ENCODE data around the gene AMZ1.

AMZ1 gene

DNA sequence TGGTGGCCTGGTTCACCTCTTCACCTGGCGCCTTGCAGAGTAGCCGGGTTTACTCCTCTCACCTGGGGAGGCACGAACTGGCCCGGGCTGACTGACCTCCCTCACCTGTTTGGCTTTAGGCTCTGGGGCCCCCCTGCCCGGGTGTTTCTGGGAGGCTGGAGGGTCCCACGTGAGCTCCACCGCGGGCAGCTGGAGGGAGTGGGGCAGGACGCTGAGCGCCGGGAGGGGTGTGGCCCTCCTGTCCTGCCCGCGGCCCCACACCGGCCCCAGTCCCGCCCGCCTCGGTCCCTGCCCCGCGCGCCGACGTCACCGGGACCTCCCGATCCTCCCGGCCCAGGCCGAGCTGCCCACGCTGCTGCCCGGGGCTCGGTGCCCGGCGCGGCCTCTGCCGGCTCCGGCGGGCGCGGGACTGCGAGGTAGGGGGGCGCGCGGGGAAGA is at the start of gene AMZ1:
TSS of gene AMZ1 (plus strand) at position 322 of the 438 bp plus-strand sequence. CDS start 12,250 bp downstream, outside the sequence.
- no peak for DNase-seq (ENCODE audit: low read depth in 3 of 3, low spot score in 1 of 3)

DNA sequence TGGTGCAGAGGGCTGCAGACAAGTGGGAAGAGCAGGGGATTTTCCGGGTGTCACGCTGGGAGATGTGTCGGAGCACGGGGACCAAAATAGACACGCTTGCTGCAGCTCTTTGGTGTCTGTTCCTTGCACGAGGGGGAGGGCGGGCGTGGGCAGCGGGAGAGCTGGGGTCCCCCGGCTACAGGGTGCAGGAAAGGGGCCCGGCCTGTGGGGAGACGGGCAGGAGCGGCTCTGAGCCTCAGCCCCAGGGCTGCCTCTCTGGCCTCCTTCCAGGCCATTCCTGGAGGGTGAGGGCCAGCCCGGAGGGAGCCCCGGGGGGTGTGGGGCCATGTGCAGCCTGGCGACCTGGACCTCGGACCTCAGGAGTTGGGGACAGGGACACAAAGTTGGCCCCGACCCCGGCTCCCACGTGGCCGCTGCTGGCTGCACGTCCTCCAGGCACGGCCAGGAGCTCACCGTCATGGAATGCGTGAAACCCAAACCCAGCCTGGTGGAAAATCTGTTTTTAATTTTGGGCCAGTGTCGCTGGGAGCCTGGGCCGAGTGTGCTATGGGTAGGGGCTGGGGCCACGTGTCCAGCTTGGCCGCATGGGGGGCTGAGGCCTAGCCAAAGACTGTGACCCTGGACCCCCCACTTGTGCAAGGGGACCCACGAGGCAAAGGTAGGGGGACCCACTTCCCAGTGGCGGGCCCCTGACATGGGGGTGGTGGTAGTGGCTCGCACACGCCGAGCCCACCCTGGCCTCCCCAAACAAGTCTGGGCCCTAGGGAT is 49.6 kb upstream of the AMZ1 start:
- DNase-seq (ENCODE audit: low read depth in 3 of 3, low spot score in 1 of 3): no peak

DNA sequence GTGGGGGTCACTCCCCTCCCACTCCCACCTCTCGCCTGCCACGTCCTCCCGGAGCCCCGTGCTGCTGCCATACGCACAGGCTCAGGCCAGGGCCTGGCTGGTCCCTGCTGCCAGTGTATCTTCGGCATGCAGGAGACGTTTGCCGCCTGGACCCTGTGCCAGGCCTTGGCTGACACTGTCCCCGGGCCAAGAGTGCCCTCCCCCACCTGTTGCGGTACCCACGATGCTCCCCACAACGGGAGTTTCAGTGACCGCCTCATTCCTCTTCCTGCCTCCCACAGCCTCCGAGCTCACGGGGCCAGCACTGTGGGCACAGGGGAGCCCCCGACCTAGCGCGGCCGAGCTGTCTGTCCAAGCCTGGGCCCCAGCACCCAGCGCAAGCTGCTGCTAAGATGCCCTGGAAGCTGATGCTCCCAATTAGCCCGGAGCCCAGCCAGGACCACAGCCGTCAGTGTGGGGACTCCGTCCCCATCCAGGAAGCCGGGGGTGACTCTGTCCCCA is 48.8 kb upstream of the AMZ1 start:
- no peak for DNase-seq (ENCODE audit: low read depth in 3 of 3, low spot score in 1 of 3)

- no peak for DNase-seq (ENCODE audit: low read depth in 3 of 3, low spot score in 1 of 3)
These were observed 48.1 kb upstream of the AMZ1 start for GRCh38 chr7:2639695-2640481.

- no peak for DNase-seq (ENCODE audit: low read depth in 3 of 3, low spot score in 1 of 3)
These were observed 47.5 kb upstream of the AMZ1 start for GRCh38 chr7:2640482-2640830.

DNA sequence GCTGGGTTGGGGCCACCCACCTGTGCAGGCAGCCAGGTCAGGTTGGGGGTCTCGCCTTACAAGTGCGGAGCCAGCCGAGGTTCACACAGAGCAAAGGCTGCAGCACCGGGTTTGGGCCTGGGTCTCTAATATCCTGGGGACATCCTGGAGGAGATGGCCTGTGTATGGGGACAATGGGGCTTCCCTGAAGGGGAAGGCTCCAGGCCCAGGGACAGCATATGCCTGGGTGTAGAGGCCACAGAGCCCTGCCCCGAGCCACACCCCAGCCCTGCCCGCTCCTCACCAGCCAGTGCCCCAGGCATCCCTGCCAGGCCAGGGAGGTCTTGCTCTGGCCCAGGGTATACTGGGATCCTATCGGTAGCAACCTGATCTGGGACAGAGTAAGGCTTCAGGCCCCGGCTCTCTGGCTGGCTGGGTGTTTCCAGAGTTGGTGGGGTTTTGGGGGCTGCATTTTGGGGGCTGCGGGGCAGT is 47.1 kb upstream of the AMZ1 start:
- no peak for DNase-seq (ENCODE audit: low read depth in 3 of 3, low spot score in 1 of 3)

DNA sequence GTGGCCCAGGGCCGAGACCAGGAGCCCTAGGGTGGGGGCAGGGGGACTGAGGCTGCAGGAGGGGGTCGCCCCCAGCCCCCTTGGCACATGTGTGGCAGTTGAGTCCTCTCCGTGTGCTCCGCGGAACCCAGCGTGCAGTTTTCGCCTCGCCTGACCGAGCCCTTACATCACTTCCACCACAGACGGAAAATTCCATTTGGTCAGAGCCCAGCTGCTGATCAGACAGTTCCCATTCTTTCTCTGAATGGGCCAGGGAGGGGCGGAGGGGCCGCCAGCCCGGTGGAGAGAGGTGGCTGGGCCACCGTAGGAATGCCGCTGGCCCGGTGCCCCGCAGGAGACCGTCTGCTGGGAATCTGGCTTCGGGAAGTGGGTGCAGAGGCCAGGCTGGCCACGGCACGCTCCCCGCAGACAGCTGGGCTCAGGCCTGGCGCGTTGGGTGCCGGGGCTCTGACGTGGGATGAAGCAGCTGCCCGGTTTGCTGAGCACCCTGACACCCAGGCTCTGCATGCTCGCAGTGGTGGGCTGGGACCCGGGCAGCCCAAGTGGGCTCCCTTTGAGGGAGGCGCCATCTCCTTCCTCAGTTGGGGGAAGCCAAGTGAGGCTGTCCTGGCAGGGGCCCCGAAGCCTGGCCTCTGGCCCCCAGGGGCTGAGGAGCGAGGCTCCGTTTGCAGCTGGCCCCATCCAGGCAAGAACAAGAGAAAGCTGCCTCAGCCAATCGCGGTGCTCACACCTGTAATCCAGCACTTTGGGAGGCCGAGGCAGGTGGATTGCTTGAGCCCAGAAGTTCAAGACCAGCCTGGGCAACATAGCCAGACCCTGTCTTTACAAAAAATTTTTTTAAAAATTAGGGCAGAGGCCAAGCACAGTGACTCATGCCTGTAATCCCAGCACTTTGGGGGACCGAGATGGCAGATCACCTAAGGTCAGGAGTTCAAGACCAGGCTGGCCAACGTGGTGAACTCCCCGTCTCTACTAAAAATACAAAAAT is 46.3 kb upstream of the AMZ1 start:
- no peak for DNase-seq (ENCODE audit: low read depth in 3 of 3, low spot score in 1 of 3)

GRCh38 chr7:2643386-2644219 is 44.4 kb upstream of the AMZ1 start:
- DNase-seq (ENCODE audit: low read depth in 3 of 3, low spot score in 1 of 3): no peak

GRCh38 chr7:2644220-2644561 is 43.8 kb upstream of the AMZ1 start:
- no peak for DNase-seq (ENCODE audit: low read depth in 3 of 3, low spot score in 1 of 3)

DNA sequence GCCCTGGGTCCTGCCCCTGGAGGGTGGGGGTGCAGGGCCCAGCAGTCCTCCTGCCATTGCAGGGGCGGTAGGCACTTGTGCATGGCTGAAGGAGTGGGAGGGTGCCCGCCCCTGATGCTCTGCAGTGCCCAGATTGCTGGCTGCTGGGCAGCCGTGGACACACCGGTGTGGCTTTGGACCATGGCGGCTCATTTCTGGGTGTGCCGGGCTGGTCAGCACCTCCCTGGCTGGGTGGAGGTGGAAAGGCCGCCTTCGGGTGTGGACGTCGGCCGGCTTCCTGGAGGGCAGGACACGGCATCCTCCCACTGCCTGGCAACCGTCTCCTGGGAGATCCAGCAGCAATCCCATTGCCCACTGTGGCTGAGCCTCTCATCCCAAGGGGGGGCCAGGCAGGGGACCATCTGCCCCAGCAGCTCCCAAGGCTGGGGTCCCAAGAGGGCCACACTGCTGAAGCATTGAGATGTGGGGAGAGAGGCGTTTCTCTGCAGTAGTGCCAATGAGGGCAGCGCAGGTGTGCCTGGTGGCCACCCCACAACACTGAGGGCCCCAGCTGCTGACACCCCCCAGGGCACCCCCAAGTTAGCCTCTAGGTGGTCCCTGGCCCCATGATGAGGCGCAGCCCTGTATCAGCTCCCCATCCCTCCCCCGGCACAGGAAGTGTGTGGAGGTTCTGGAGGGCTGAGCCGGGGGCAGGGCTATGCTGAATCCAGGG is 43.3 kb upstream of the AMZ1 start:
- DNase-seq (ENCODE audit: low read depth in 3 of 3, low spot score in 1 of 3): no peak

GRCh38 chr7:2645274-2645868 is 42.6 kb upstream of the AMZ1 start:
- DNase-seq (ENCODE audit: low read depth in 3 of 3, low spot score in 1 of 3): no peak

GRCh38 chr7:2646336-2646679 is 41.7 kb upstream of the AMZ1 start:
- no peak for DNase-seq (ENCODE audit: low read depth in 3 of 3, low spot score in 1 of 3)

DNA sequence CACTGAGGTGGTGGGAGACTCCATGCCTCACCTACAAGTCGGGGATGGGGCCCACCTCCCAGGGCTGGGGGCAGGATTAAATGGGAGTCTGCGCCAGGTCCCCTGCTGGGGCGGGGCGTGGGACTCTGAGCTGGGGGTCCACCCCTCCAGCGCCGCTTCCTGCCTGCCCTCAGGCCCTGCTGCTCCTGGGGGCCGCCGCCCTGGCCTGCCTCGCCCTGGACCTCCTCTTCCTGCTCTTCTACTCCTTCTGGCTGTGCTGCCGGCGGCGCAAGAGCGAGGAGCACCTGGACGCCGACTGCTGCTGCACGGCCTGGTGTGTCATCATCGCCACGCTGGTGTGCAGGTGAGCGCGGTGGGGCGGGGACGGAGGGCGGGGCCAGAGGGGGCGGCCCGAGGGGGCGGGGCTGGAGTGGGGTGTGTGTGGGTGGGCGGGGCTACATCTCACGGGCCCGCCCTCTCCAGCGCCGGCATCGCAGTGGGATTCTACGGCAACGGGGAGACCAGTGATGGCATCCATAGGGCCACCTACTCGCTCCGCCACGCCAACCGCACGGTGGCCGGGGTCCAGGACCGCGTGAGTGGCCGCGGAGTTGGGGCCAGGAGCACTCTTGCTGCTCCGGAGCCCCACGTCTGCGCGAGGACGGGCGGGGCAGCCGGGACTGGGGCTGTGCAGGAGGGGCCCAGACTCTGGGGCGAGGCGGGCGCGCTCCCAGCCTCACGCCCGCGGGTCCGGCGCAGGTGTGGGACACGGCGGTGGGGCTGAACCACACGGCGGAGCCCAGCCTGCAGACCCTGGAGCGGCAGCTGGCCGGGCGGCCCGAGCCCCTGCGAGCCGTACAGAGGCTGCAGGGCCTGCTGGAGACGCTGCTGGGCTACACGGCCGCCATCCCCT is 41.1 kb upstream of the AMZ1 start:
- no peak for DNase-seq (ENCODE audit: low read depth in 3 of 3, low spot score in 1 of 3)

GRCh38 chr7:2647594-2648172 is 40.3 kb upstream of the AMZ1 start:
- DNase-seq (ENCODE audit: low read depth in 3 of 3, low spot score in 1 of 3): no peak

DNA sequence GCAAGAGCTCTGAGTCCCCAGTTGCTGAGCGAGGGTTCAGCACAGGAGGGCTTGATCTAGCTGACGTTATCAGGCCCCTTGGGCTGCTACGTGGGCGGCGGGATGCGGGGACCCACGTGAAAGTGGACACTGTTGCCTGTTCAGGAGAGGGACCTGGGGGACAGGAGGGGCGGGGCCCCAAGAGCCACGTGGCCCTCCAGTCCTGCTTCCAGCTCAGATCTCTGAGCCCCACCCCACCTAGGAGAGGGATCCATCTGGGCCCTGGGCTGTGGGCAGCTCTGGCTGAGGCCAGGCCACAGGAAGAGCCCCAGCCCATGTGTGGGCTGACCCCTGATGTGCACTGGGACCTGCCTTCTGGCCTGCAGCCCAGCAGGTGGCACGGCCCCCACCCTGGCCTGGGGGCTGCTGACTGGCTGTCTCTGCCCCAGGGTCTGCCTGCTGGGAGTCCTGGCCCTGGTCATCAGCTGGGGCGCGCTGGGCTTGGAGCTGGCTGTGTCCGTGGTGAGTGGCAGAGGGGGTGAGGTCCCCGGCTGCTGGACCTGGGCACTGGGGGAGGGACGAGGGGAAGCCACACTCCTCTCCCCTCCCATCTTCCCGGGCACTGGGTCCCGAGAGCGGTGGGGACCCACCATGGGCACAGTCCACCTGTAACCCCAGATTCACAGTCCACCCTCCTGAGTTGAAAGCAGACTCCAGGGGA is 38.7 kb upstream of the AMZ1 start:
- DNase-seq (ENCODE audit: low read depth in 3 of 3, low spot score in 1 of 3): no peak

DNA sequence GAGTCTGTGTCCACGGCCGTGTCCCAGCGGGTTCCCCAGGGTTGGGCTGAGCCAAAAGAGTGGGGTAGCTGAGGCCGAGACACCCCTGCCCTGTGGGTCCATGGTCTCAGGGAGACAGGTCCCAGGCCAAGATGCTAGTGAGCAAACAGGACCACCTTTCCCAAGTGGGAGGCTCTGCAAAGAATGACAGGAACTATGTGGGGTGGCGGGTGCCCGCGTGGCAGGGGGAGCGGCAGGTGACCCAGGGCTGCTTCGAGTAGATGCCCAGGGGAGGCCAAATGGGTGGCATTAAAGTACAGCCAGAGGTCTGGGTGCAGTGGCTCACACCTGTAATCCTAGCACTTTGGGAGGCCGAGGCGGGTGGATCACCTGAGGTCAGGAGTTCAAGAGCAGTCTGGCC is 38.0 kb upstream of the AMZ1 start:
- DNase-seq (ENCODE audit: low read depth in 3 of 3, low spot score in 1 of 3): no peak

- no peak for DNase-seq (ENCODE audit: low read depth in 3 of 3, low spot score in 1 of 3)
These were observed 37.6 kb upstream of the AMZ1 start for GRCh38 chr7:2650451-2650850.
